Stimulated activated CD4-positive, alpha-beta T cell treated with anti-CD3 and anti-CD28 coated beads, Interleukin-2, amount 100 ng/mL, for 24 hours (primary cell): ENCODE data around the gene GRK4.

Experiments used
- DNase-seq, 2 donors: peaks; one replicate each; pipeline ENCODE4 v3.0.0-alpha.2; 2020

GRK4 gene

GRCh38 chr4:3074846-3075651 is 111.7 kb downstream of the GRK4 start:
- peak; percentile 57 to 62 for DNase-seq

GRCh38 chr4:3075652-3075981 is 112.2 kb downstream of the GRK4 start:
- DNase-seq, result no peak

GRCh38 chr4:3077796-3078195 is 114.4 kb downstream of the GRK4 start:
- DNase-seq, result peak in 1 of 2 donors; percentile 22

GRCh38 chr4:3079694-3080123 is 116.3 kb downstream of the GRK4 start:
- DNase-seq, result no peak

GRCh38 chr4:3082925-3083515 is 119.6 kb downstream of the GRK4 start:
- DNase-seq, result no peak

GRCh38 chr4:3083732-3084131 is 120.4 kb downstream of the GRK4 start:
- DNase-seq, result no peak

GRCh38 chr4:3085948-3086670 is 122.7 kb downstream of the GRK4 start:
- DNase-seq, result no peak

GRCh38 chr4:3087115-3087797 is 123.9 kb downstream of the GRK4 start:
- no peak for DNase-seq
